K562 (cell line): Measurements from ENCODE around the gene ANKRD65. TPM values are rescaled to one million over a fixed set of nuclear protein-coding genes. Genes with fewer than 3 reads are reported as not detected.

Source experiments
- ADNP ChIP-seq: fragments of 200-800 bp; sonication (Bioruptor generic); IDR thresholded peaks from 2 replicates; pipeline ENCODE4 v1.6.1; 2016; ENCODE audit warnings: missing genetic modification characterization, missing compliant biosample characterization
- ASH1L ChIP-seq: fragments of 450-650 bp; IDR thresholded peaks from 2 replicates; pipeline ENCODE4 v1.6.1; 2018; ENCODE audit warnings: borderline replicate concordance, mild to moderate bottlenecking, low read depth; ENCODE audit not compliant: partially characterized antibody
- ETS1 ChIP-seq: conservative IDR thresholded peaks from 2 replicates; pipeline ENCODE4 v1.6.1; 2011; ENCODE audit warnings: low read depth, mild to moderate bottlenecking, low read length; ENCODE audit not compliant: control insufficient read depth
- FOXP1 ChIP-seq: sonication (generic); formaldehyde crosslinking; IDR thresholded peaks from 2 replicates; pipeline ENCODE4 v1.8.0; 2022; ENCODE audit warnings: mild to moderate bottlenecking, missing genetic modification reagents
- KLF1 ChIP-seq: fragments of 450-650 bp; IDR thresholded peaks from 2 replicates; pipeline ENCODE4 v1.6.1; 2016; ENCODE audit warnings: missing genetic modification characterization, missing compliant biosample characterization
- NCOR1 ChIP-seq: fragments of 450-650 bp; IDR thresholded peaks from 2 replicates; pipeline ENCODE4 v1.6.1; 2016; ENCODE audit warnings: mild to moderate bottlenecking, moderate library complexity
- NR1H2 ChIP-seq: sonication (generic); formaldehyde crosslinking; IDR thresholded peaks from 2 replicates; pipeline ENCODE4 v1.4.0; 2020; ENCODE audit warnings: mild to moderate bottlenecking, missing genetic modification reagents
- PPARD ChIP-seq: fragments of 250-450 bp; sonication (Bioruptor Pico); IDR thresholded peaks from 2 replicates; pipeline ENCODE4 v1.8.0; 2022; ENCODE audit warnings: inconsistent platforms, mild to moderate bottlenecking, moderate library complexity
- SFPQ ChIP-seq: fragments of 200-400 bp; formaldehyde crosslinking; IDR thresholded peaks from 2 replicates; pipeline ENCODE4 v1.6.1; 2017; ENCODE audit warnings: mild to moderate bottlenecking, low read depth, low read length, moderate library complexity
- SMARCA4 ChIP-seq: fragments of 450-650 bp; IDR thresholded peaks from 2 replicates; pipeline ENCODE4 v1.6.1; 2016
- SRF ChIP-seq, 2 experiments: fragments of 250-450, 450-650 bp in 1 of 2; sonication (Bioruptor Pico) in 1 of 2; sonication (generic) in 1 of 2; formaldehyde crosslinking; IDR thresholded peaks; 2 replicates each; pipeline versions ENCODE4 v1.5.0 to v1.5.1; 2020 to 2022; ENCODE audit warnings: mild to moderate bottlenecking in 1 of 2, missing genetic modification reagents in 1 of 2
- TAL1 ChIP-seq: fragments of 450-650 bp; IDR thresholded peaks from 2 replicates; pipeline ENCODE4 v1.6.1; 2016; ENCODE audit warnings: mild to moderate bottlenecking
- TSHZ1 ChIP-seq: fragments of 250-450 bp; sonication (Bioruptor Pico); IDR thresholded peaks from 2 replicates; pipeline ENCODE4 v1.4.0; 2020; ENCODE audit warnings: mild to moderate bottlenecking, moderate library complexity
- U2AF2 ChIP-seq: fragments of 200-400 bp; formaldehyde crosslinking; optimal IDR thresholded peaks from 2 replicates; pipeline ENCODE3; 2017; ENCODE audit warnings: low read depth, mild to moderate bottlenecking, low read length
- WHSC1 ChIP-seq: IDR thresholded peaks from one replicate; pipeline ENCODE4 v1.6.1; 2012; ENCODE audit warnings: low read length, control low read depth, inconsistent platforms
- ZFP36 ChIP-seq: fragments of 150-350 bp; IDR thresholded peaks from 2 replicates; pipeline ENCODE4 v1.6.1; 2018; ENCODE audit warnings: low read length, low read depth; ENCODE audit not compliant: partially characterized antibody
- ZFX ChIP-seq: sonication (generic); formaldehyde crosslinking; IDR thresholded peaks from 2 replicates; pipeline ENCODE4 v1.8.0; 2022; ENCODE audit warnings: mild to moderate bottlenecking, missing genetic modification reagents, moderate library complexity
- ZNF121 ChIP-seq: sonication (generic); formaldehyde crosslinking; conservative IDR thresholded peaks from 2 replicates; pipeline ENCODE4 v1.8.0; 2022; ENCODE audit warnings: missing genetic modification reagents
- ZNF217 ChIP-seq: sonication (generic); formaldehyde crosslinking; IDR thresholded peaks from 2 replicates; pipeline ENCODE4 v1.8.0; 2022; ENCODE audit warnings: mild to moderate bottlenecking, missing genetic modification reagents
- ZNF311 ChIP-seq: fragments of 250-450 bp; sonication (Bioruptor Pico); IDR thresholded peaks from 2 replicates; pipeline ENCODE4 v1.4.0; 2020; ENCODE audit warnings: mild to moderate bottlenecking, moderate library complexity
- ZNF347 ChIP-seq: fragments of 450-650 bp; formaldehyde crosslinking; IDR thresholded peaks from 2 replicates; pipeline ENCODE4 v1.4.0; 2020; ENCODE audit warnings: low read depth, mild to moderate bottlenecking, moderate library complexity
- ZNF561 ChIP-seq: fragments of 450-650 bp; formaldehyde crosslinking; conservative IDR thresholded peaks from 2 replicates; pipeline ENCODE4 v1.4.0; 2020; ENCODE audit warnings: mild to moderate bottlenecking, moderate library complexity
- ZNF76 ChIP-seq: fragments of 250-450 bp; sonication (Bioruptor Pico); IDR thresholded peaks from 2 replicates; pipeline ENCODE4 v1.4.0; 2020; ENCODE audit warnings: mild to moderate bottlenecking, moderate library complexity, borderline replicate concordance
- polyA plus RNA-seq, 8 experiments: library from polyadenylated mRNA; depleted of rRNA in 4 of 8; stranded (reverse) in 5 of 8; unstranded in 3 of 8; fragments of >200 nt; fragmentation: Nextera tagmentation in 2 of 8; fragmentation: Illumina TruSeq in 1 of 8; extraction: Ambion mirVana in 2 of 8; extraction: Trizol in 1 of 8; gene quantifications; 2 replicates each; pipeline versions ENCODE4 v1.2.1 to v1.2.3, GENCODE V29; 2011 to 2014; ENCODE audit warnings: inconsistent platforms in 1 of 8, missing spikeins in 1 of 8
- total RNA-seq, 7 experiments: library from RNA; depleted of rRNA in 6 of 7; stranded (reverse); fragments of >200 nt in 6 of 7; fragmentation: Illumina TruSeq in 2 of 7; extraction: Trizol in 2 of 7; gene quantifications; 2 replicates each; pipeline versions ENCODE4 v1.2.1 to v1.2.3, GENCODE V29; 2011 to 2021; ENCODE audit warnings: low replicate concordance in 1 of 7

Gene ANKRD65
- total and polyA plus RNA-seq, 9 of the 15 experiments (the other 6 are each of a cell fraction or from before 2014, with no cell fraction given) = not detected

DNA sequence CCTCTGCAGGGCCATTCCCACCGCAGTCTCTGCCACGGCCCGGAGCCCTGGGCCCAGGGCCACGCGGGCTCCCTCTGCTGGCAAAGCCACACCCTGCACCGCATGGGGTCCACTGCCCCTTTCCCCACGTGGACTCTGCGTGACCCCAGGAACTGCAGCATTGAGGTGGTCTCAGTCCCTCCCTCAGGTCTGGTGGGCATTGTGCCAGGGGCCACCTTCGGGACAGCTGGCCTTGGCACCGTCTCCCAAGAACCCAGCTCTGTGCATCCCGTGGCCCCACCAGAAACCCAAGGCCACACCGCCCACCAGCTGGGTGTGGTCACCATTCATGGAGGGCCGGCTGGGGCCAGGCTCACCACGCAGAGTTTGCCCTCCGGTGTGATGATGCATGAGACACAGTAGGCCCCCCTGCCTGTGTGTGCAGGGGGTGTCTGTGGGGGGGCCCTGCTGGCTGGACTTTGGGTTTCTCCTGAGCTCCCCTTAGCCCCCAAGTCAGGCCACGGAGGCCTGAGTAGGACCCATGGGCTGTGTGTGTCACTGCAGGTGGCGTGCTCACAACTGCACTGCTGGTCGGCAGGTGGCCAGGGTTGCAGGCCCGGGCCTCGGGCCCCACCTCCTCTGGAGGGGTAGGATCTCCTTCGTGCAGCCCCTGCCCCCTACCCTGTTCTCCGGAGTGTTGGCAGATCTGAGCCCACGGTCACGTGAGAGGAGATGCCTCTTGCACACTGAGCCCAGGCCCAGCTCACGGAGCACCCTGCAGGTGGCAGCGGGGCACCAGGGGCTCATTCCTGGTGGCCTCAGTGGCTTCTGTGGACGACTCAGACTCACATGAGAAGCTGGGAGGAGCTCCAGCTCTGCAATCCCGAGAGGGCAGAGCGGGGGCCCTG lies 20.2 kb upstream of the ANKRD65 start (continued):
- TF ChIP-seq SRF (CRISPR knock-in tag; IDR thresholded peaks at IDR 0.05) (no peak), ZNF121 (CRISPR knock-in tag) (no peak), TSHZ1 (no peak), PPARD (no peak), ZNF76 (CRISPR knock-in tag) (no peak), ASH1L (no peak), NR1H2 (CRISPR knock-in tag) (no peak), SFPQ (no peak), ZNF217 (CRISPR knock-in tag) (no peak), ZNF561 (CRISPR knock-in tag) (no peak), ZNF347 (CRISPR knock-in tag) (no peak), ETS1 (no peak), WHSC1 (no peak), FOXP1 (CRISPR knock-in tag) (no peak), ADNP (tag) (no peak), SMARCA4 (no peak), KLF1 (tag) (peak; percentile 80; the same call in 1 of the 2 replicates), TAL1 (no peak), ZFX (CRISPR knock-in tag) (peak; percentile 64), ZFP36 (no peak), ZNF311 (CRISPR knock-in tag) (no peak), U2AF2 (no peak), NCOR1 (no peak)
